AG04449 (cell line): ENCODE data around the gene ASPG.
A peak's percentile ranks its signal among the peaks of the same experiment; 100 is the strongest.

Experiments used
- CTCF ChIA-PET: fragments of 350-600 bp; formaldehyde crosslinking; extraction: SDS; loops from one replicate; lab custom pipeline; 2021; ENCODE audit warnings: antibody characterized with exemption; lab: Yijun Ruan, JAX
- POLR2A ChIA-PET: fragments of 400-600, 350-600 bp; formaldehyde crosslinking; extraction: SDS; loops from one replicate; lab custom pipeline; 2020; ENCODE audit warnings: antibody characterized with exemption, inconsistent platforms; lab: Yijun Ruan, JAX
- DNase-seq: peaks from one replicate; pipeline ENCODE4 v3.0.0-alpha.2; 2010; ENCODE audit warnings: low read depth, low spot score
- H3K4me3 ChIP-seq: 2 replicates; pipeline ENCODE4 v1.5.1; 2011; ENCODE audit warnings: low read depth, mild to moderate bottlenecking, control low read depth, low read length
- CTCF ChIP-seq: IDR thresholded peaks from one replicate; pipeline ENCODE4 v1.5.1; 2011; ENCODE audit warnings: mild to moderate bottlenecking, moderate library complexity, low read length, control low read depth, inconsistent platforms; ENCODE audit not compliant: insufficient read depth; ENCODE audit errors: missing control alignments

Gene ASPG

DNA sequence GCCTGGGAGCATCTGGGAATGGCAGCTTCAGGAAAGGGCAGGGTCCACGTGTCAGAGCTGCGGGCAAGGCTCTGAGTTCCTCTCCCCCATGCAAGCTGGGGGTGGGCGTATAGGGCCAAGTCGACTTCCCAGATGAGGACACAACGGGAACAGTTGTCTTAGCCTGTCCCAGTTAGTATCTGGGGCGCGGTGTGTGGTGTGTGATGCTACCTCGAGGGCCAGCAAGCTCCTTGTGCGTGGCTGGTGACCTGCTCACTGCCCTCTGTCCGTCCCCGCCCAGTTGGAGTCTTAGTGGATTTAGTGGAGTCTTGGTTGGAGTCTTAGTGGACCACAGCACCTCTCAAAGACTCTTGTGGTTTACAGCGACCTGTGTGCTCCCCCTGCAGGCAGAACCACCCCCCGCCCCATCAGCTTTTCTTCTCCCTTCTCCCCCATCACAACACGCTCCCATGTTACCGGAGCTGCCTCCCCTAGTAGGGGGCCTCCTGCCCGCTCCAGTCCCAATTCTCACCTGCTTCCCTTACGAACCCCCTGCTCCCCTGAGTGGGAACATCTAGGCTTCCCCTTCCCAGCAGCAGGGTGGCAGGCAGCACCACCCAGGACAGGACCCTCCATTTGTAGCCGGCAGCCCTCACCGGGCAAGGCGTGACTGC is 8.7 kb downstream of the ASPG start:
- ChIA-PET POLR2A (no interaction called here), CTCF (interaction anchor here (0.8 to 4.1 kb wide), 13 partner anchors 9 to 552 kb away, joined by 3 to 18 read pairs (median 4); partner anchors contain the start of gene ASPG)
- no peak overlapping the region for H3K4me3 ChIP-seq
- no peak for DNase-seq
- no peak for TF ChIP-seq CTCF

DNA sequence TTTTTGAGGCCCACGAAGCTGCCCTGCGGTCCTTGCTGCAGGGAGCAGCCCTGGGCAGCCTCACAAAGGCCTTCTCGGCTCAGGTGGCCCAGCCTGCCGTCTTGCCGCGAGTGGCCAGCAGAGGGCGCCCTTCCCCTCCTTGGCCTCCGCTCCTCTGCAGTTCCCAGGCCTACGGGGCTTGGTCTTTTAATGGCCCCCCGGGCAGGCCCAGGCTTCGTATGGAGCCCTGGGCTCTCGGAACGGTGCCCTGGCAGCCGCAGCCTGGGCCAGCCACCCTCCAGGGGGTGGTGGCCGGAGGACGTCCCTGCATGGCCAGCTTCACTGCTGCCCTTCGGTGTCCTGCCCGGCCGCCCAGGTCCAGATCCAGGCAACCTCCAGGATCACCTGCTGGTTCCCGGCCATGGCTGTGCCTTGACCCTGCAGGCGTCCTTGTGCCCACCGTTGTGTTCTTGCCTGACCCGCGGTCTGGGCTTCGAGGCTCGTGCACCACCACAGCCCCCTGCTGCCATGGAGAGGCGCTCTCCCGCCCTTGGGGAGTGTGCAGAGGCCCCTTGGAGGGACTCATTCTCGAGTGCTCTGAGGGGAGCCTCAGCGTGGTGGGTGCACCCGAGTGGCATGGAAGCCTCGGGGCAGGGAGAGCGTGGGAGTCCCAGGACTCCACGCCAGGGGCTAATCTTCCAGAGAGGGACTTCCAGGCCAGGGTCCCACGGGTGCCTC is 9.4 kb downstream of the ASPG start:
- H3K4me3 ChIP-seq, result no peak overlapping the region
- peak; percentile 90 for TF ChIP-seq CTCF
- ChIA-PET POLR2A (no interaction called here), CTCF (interaction anchor here (0.8 to 4.1 kb wide), 12 partner anchors 10 to 552 kb away, joined by 3 to 18 read pairs (median 4); partner anchors contain the start of gene ASPG)
- DNase-seq, result no peak

GRCh38 chr14:104095426-104096310 is 10.2 kb downstream of the ASPG start:
- no peak overlapping the region for H3K4me3 ChIP-seq
- DNase-seq, result no peak
- CTCF ChIA-PET, result interaction anchor here (0.7 to 4.1 kb wide), 5 partner anchors 8 to 548 kb away, joined by 3 to 18 read pairs (median 4); no protein-coding TSS in a partner anchor
- POLR2A ChIA-PET, result no interaction called here
- no peak for TF ChIP-seq CTCF

GRCh38 chr14:104096318-104096717 is 10.8 kb downstream of the ASPG start:
- ChIA-PET CTCF (interaction anchor here (0.7 to 4.1 kb wide), 3 partner anchors 8 to 543 kb away, joined by 3 to 18 read pairs (median 4); no protein-coding TSS in a partner anchor), POLR2A (no interaction called here)
- TF ChIP-seq CTCF, result no peak
- no peak for DNase-seq
- H3K4me3 ChIP-seq, result no peak overlapping the region

- POLR2A ChIA-PET, result no interaction called here
- TF ChIP-seq CTCF, result no peak
- no peak overlapping the region for H3K4me3 ChIP-seq
- DNase-seq, result no peak
- CTCF ChIA-PET, result interaction anchor here (1.0 to 4.1 kb wide), 3 partner anchors 9 to 543 kb away, joined by 3 to 18 read pairs (median 4); no protein-coding TSS in a partner anchor
Measured at GRCh38 chr14:104096751-104097700, 11.5 kb downstream of the ASPG start.
